Kidney capillary endothelial cell (primary cell): ENCODE measurements around the gene CCNY.

Experiments used
- DNase-seq: peaks from one replicate; pipeline ENCODE4 v3.0.0-alpha.2; 2018; ENCODE audit warnings: low spot score

The CCNY gene

GRCh38 chr10:35558276-35558675 lies 222.0 kb downstream of the CCNY start:
- DNase-seq, result no peak

GRCh38 chr10:35559416-35559815 lies 223.1 kb downstream of the CCNY start:
- DNase-seq, result no peak

GRCh38 chr10:35561715-35562114 lies 225.4 kb downstream of the CCNY start:
- no peak for DNase-seq

GRCh38 chr10:35562427-35562826 lies 226.1 kb downstream of the CCNY start:
- DNase-seq, result no peak

GRCh38 chr10:35563261-35563891 lies 227.1 kb downstream of the CCNY start:
- peak; percentile 68 for DNase-seq

GRCh38 chr10:35564341-35564968 lies 228.1 kb downstream of the CCNY start:
- peak; percentile 76 for DNase-seq

- DNase-seq, result no peak
Observed at GRCh38 chr10:35565602-35566081, 229.3 kb downstream of the CCNY start.

GRCh38 chr10:35567951-35568350 lies 231.6 kb downstream of the CCNY start:
- no peak for DNase-seq

GRCh38 chr10:35568483-35569015 lies 232.2 kb downstream of the CCNY start:
- DNase-seq, result no peak

- DNase-seq, result no peak
Observed at GRCh38 chr10:35569111-35569707, 232.9 kb downstream of the CCNY start.

GRCh38 chr10:35569836-35570235 lies 233.5 kb downstream of the CCNY start:
- DNase-seq, result no peak

- DNase-seq, result no peak
Observed at GRCh38 chr10:35570397-35570796, 234.1 kb downstream of the CCNY start.

GRCh38 chr10:35572583-35572982 lies 236.3 kb downstream of the CCNY start:
- no peak for DNase-seq

- no peak for DNase-seq
Observed at GRCh38 chr10:35573796-35574195, 237.5 kb downstream of the CCNY start.

GRCh38 chr10:35574924-35575352 lies 238.6 kb downstream of the CCNY start:
- DNase-seq, result peak; percentile 61

- no peak for DNase-seq
Observed at GRCh38 chr10:35575640-35576039, 239.3 kb downstream of the CCNY start.

- no peak for DNase-seq
Observed at GRCh38 chr10:35576730-35577129, 240.4 kb downstream of the CCNY start.

GRCh38 chr10:35577926-35578617 lies 241.8 kb downstream of the CCNY start:
- no peak for DNase-seq

- no peak for DNase-seq
Observed at GRCh38 chr10:35578618-35578956, 242.3 kb downstream of the CCNY start.

- DNase-seq, result no peak
Observed at GRCh38 chr10:35579116-35579515, 242.8 kb downstream of the CCNY start.

- DNase-seq, result no peak
Observed at GRCh38 chr10:35579726-35580422, 243.6 kb downstream of the CCNY start.

GRCh38 chr10:35580423-35580770 lies 244.1 kb downstream of the CCNY start:
- no peak for DNase-seq
